Measurements from ENCODE around the gene NUDT19.
"Not testable (repeated sequence)": the region's sequence is repeated elsewhere in the genome, so short reads cannot be mapped to it uniquely, and the experiment has no call there.

NUDT19 gene

DNA sequence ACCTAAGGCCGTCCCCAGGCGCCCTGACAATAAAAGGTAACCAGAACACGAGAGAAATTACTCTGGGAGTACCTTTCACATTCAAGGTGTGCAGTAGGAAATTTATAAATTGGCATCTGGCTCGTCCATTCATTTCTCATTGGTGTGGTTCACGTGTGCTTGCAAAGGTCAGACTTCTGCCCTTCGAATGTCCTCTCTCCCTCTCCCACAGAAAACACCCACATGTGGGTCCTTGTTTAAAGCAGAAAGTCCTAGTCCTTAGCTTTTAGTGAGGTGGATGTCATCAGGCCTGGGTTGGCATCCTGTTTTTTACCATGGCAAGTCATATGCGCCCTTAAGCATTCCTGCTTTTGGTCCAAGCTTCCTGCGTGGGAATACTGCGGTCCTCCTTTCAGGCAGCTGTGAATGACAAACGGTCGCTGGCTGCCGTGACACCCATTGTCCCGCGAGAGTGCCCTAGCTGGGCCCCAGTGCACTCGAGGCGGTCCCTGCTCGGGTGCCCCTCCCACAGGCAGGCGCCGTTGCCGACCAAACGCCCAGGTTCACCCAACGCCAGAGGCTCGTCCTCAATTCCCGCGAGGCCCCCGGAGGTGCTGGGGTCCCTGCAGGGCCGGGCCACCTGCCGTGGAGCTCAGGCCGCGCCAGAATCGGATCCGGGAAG, at the start of gene NUDT19:
NUDT19 (plus strand) TSS at position 531 of the 661 bp plus-strand sequence. CDS start 140 bp downstream, outside the sequence.
- peak; percentile 75 for DNase-seq (ENCODE audit: low spot score)

DNA sequence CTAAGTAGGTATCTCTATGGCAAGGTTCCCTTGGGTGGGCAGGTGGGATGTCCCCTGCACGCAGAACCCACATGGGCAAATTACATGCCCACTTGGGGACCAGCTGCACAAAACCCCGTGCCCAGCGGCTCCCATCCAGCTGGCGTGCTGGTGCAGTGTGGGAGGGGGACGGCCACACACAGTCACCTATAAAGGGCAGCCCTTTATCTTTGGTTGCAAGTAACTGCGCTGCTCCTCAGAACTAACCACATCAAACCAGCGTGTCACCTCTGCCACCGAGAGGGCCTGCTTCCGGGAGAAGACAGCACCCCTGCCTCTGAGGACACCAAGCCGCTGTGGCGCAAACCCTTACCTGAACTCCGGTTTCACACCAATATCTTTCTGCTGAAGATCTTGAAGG, 48.9 kb upstream of the NUDT19 start:
- peak; percentile 74 for DNase-seq (ENCODE audit: low spot score)

DNA sequence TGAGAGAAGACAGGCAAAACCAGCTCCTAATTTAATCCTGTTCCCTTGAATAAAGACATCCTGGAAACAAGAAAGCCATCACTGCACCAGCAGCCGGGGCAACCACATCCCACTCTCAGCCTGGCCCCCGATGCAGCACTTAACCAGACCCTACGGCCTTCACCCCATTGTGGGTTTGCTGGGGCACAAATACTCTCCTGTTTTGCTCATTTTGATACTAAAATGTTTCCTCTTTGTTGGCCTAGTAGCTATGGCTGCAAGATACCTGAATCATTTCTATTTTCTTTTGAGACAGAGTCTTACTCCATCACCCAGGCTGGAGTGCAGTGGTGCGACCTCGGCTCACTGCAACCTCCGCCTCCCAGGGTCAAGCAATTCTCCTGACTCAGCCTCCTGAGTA, 45.1 kb upstream of the NUDT19 start:
- DNase-seq (ENCODE audit: low spot score) = no peak

DNA sequence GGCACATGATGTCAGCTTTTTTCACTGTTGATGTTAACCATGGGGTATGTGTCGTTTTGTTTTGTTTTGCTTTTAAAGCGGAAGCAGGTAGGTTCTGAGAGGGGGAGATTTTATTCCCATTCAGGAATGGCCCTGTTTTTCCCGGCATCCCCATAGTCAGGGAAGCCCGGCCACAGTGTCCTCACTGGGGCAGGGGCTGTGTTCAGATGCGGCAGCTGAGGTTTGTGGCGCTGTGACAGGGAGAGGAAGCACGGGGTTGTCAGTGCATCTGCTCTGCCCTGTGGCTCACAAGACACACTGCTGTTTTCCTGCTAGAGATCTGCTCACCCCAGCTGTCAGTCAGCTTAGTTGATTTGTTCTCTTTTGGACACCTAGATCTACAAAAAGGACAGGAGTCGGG, 44.3 kb upstream of the NUDT19 start:
- no peak for DNase-seq (ENCODE audit: low spot score)

DNA sequence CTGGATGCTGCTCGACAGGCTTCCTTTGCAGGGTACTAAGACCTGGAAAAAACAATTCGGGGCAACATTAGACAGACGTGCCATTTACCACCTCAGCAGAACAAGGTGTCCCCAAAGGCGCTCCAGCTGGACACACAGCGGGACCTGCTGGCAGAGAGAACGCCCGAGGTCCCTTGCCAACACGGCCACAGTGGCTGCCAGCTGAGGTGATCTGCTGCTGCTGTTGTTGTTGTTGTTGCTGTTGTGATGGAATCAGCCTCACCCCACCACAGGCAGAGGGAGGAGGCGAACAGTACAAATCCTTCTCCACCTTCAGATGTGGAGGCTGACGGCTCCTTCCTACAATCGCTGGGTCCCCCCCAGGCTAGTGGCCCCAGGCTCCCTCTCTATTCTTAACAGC, 41.9 kb upstream of the NUDT19 start:
- DNase-seq (ENCODE audit: low spot score) = no peak

DNA sequence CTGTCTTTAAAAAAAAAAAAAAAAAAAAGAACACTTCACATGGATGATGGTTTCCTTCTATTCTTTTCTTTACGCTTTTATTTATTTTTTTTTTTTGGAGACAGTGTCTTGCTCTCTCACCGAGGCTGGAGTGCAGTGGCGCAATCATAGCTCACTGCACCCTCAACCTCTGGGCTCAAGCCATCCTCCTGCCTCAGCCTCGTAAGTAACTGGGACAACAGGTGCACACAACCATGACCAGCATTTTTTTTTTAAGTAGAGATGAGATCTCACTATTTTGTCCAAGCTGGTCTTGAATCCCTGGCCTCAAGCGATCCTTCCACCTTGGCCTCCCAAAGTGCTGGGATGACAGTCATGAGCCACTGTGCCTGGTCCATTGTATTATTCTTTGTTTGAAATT, 41.0 kb upstream of the NUDT19 start:
- no peak for DNase-seq (ENCODE audit: low spot score)

DNA sequence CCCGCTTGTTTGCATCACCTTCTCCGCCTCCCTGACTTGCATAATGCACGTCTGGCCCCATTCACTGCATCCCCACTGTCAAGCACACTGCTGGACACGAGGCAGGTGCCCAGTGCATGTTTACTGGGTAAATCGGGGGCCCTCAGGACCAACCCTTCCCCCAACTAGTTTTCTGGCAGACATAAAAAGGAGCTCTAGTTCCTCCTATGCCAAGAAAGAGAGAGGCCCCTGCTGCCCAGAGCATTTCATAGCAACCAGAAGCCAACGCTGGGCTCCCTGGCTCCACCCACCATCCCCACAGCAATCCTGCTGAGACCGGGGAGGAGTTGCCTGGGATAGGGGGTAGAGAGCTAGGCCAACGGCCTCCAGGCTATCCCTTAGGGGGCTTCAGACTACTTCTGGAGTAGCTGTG, 39.9 kb upstream of the NUDT19 start:
- no peak for DNase-seq (ENCODE audit: low spot score)

DNA sequence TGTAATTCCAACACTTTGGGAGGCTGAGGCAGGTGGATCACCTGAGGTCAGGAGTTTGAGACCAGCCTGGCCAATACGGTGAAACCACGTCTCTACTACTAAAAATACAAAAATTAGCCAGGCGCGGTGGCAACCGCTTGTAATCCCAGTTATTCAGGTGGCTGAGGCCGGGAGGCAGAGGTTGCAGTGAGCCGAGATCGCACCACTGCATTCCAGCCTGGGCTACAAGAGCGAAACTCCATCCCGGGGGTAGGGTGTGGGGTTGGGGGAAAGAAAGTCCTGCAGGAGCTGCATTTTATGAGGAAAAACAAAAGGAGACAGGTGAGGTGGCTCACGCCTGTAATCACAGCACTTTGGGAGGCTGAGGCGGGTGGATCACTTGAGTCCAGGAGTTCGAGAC, 39.3 kb upstream of the NUDT19 start:
- DNase-seq (ENCODE audit: low spot score) = not testable (repeated sequence)

DNA sequence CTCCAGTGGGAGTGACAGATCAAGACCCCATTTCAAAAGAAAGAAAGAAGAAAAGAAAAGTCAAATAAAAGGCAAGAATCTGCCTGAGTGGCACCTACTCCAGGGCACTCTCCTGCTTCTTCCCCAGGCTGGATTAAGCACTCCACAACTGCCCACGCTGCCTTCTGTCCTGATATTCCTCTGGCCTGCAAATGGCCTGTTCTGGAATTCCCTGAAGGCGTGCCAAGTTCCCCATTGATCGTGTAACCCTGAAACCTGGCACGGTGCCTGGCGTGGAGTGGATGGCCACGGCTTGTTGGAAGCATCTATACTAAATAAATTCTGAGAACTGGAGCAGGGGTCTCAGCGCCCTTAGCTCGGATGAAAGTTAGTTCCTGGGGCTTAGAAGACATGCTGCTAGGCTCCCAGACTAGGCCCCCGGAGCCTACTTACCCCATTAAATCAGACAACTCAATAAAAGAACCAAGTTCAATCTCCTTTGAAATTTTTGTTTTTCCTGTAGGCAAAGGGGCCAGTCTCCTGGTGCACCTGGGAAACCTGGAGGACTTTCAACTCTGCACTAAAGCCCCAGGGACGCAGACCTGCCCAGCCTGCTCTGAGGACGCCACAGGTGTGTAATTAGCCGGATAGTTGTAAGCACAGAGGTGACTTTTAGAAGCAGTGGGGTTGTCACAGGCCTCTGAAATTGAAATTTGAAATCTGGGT, 38.6 kb upstream of the NUDT19 start:
- DNase-seq (ENCODE audit: low spot score) = no peak

DNA sequence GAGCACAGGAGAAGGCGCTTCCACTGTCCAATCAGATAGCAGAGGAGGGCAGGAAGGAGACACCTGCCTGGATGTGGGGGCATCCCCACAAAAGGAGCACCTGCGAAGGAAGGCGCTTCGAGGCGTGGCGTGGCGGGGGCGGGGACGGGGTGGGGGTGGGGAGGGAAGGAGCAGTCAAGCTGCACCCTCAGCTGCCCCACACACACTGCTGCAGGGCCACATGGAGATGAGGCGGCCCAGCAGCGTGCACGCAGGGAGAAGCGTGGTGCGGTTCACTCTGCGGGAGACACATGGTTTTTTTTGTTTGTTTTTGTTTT, 38.1 kb upstream of the NUDT19 start:
- DNase-seq (ENCODE audit: low spot score) = no peak

DNA sequence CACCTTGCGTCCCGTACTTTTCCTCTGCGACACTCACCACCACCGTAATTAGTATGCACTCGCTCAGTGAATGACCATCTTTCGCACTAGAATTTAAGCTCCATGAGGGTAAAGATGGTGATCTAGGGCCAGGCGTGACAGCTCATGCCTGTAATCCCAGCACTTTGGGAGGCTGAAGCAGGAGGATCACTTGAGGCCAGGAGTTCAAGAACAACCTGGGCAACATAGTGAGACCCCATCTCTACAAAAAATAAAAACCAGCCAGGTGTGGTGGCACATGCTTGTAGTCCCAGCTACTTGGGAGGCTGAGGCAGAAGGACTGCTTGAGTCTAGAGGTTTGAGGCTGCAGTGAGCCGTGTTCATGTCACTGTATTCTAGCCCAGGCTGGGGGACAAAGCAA, 35.2 kb upstream of the NUDT19 start:
- DNase-seq (ENCODE audit: low spot score) = not testable (repeated sequence)

DNA sequence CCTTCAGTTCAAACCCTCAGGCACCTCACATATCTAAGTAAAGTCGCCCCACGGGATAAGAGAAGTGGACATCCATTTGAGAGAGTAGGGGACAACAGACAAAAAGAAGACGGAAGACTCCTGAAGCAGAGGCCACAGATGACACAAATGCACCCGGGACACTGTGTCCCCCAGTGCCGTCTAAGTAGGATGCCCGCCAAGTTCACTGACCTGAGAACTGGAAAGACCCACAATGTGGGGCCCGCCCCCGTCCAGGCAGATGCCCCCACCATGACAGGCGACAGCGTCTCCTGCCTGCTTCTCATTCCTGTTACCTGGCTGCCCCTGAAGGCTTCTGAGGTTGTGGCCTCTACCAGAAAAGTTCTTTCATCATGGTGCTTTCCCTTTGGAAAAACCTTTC, 33.5 kb upstream of the NUDT19 start:
- no peak for DNase-seq (ENCODE audit: low spot score)

DNA sequence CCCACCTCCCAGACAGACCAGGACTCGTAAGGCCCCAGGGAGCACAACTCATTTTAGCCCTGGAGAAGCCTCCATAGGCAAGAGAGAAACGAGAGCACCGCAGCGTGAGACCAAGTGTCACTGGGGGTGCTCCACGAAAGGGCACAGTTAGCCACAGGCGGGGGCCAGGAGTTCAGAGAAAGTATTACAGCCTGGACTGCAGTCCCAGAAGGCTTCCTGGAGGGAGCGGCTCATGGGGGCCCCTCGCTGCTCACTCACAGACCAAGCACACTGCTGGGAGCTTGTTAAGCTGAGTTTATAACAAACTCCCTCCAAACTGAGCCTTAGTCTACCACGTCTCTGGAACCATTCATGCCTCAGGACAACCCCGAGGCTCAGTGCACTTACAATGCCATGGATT, 33.1 kb upstream of the NUDT19 start:
- DNase-seq (ENCODE audit: low spot score) = no peak

DNA sequence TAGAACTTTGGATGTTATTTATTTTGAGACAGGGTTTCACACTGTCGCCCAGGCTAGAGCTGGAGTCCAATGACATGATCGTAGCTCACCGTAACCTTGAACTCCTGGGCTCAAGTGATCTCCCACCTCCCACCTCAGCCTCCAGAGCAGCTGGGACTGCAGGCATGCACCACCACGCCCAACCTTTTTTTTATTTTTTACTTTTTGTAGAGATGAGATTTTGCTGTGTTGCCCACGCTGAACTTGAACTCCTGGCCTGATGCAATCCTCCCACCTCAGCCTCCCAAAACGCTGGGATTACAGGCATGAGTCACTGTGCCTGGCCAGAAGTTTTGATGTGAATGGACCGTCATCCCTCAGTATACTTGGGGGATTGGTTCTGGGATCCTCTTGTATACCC, 30.3 kb upstream of the NUDT19 start:
- DNase-seq (ENCODE audit: low spot score) = no peak

DNA sequence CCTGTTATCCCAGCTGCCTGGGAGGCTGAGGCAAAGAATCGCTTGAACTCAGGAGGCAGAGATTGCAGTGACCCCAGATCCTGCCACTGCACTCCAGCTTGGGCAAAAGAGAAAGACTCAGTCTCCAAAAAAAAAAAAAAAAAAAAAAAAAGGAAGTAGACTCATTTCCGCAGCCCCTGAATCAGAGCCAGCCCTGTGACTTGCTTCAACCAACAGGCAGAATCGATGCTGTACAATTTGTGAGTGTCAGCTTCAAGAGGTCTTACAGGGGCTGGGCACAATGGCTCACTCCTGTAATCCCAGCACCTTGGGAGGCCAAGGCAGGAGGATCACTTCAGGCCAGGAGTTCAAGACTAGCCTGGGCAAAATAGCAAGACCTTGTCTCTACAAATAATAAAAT, 29.4 kb upstream of the NUDT19 start:
- DNase-seq (ENCODE audit: low spot score) = no peak

DNA sequence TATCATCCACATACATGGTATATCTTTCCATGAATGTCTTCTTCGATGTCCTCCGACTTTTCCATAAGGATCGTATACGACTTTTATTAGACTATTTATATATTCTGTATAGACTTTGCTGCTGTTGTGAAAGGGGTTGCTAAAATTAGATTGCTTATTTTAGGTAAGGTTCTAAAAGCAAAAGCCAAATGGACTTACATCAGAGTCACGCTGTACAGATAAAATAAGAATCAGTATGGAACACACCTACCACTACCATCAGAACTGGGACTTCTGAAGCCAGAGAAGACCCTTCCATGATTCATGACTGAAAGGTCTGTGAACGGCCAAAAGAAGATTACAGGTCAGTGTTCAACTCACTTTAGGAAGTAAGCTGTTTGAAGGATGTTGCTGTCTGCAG, 25.5 kb upstream of the NUDT19 start:
- no peak for DNase-seq (ENCODE audit: low spot score)

DNA sequence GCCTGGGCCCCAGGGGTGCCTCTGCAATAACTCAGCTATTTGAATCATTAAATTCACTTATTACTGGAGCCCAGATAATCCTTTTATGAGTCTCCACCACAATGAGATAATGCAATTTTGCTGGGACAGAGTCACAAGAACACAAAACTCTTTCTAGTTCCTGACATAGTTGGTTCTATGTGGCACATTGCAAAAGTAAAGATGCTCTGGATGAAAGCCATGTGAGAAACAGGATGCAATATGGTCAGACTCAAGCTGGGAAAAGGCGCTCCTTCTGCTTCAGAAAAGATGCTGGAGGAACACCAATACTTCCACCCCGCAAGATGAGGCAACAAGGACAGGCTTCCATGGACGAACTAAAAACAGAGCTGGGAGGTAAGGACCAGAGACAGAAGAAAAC, 22.3 kb upstream of the NUDT19 start:
- DNase-seq (ENCODE audit: low spot score) = no peak

DNA sequence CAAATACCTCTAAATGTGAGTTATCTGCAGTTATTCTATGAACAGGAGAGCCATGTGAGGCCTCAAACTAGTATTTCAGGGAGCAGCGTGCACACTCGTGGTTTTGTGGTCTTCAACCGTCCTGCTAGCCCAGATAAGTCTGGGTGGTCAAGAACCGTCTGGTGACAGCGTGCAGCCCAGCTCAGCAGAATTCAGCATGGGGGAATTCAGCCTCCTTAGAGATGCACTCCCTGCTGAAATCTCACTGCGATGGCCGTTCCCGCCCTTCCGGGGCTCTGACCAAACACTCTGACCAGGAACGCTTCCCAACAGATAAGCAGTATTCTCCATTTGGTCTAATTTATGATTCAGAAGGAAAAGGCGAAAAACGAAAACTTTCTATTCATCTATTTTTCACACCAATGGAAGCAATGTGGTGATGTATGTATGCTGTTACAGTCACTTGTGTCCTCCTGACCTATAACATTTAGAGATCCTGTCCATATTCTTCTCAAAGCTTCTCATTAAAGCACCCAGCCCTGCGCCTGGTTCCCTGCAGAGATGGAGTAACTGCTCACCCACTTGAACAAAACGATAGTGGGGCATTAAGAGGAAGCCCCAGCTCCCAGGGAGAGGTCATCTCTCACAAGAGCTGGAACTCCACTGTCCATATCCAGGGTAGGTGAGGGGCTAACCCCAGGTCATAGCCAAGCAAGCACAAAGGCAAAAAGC, 19.6 kb upstream of the NUDT19 start:
- DNase-seq (ENCODE audit: low spot score) = no peak

DNA sequence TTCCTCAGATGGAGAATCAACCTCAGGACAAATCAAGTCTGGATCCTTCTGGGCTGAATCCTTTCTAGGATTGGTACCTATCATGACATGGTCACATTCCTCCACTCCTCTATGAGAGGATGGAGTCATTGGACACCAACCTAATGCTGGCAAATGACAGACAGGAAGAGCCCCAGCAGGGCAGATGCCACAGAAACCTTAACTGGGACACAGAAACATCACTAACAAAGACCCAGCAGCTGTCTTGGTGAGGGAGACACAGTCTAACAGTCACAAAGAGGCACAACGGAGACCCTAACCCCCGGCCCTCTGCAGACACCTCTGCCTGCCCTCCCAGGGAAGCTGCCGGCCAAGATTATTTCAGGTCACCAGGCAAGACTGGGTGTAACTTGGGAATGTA, 18.8 kb upstream of the NUDT19 start:
- DNase-seq (ENCODE audit: low spot score) = no peak

DNA sequence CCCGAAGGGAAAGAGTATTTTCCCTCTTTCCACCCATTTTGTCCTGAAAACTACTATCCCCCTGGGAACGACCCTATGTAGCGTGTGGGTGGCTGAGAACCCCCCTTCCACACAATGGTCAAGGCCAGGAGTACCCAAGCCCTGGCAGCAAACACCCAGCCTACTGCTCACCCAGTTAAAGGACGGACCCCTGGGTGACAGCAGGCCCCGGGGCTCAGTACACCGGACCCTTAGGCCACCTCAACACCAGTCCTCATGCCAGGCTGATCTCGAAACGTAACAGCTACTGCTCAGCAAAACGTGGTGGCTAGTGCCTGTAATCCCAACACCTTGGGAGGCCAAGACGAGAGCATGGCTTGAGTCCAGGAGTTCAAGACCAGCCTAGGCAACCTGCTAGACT, 18.0 kb upstream of the NUDT19 start:
- no peak for DNase-seq (ENCODE audit: low spot score)

DNA sequence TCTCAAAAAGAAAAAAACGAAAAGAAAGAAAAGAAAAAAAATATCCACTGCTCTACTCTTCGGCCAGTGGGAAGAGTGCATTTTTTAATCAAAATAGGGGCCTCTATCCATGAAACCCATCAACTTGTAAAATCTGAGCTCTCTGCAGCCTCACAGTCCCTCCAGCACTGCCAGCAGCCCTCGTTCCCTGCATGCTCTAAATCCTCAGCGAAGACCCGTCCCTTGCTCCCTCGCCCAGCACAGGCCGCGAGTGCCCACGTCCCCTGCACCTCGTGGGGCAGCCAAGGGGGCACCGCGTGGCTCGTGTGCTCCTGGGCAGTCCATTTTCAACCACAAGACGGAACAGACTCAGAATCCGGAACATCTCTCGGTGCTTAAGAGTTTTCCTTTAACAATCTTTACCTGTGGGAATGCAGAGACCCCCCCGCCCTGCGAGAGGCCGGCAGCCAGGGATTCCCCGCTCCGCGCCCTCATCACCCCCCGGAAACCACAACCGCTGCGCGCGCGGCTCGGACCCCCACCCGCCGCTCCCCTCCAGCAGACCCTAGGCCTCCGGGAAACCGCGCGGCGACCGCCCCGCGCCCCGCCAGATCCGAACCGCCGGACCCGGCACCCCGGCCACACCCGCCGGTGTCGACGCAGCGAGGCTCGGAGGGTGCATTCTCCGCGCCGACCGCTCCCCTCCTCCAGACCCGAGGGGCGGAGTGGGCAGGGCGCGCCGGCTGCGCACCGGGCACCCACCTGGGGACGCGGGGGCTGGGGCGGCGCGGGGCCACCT, 17.3 kb upstream of the NUDT19 start:
- no peak for DNase-seq (ENCODE audit: low spot score)

DNA sequence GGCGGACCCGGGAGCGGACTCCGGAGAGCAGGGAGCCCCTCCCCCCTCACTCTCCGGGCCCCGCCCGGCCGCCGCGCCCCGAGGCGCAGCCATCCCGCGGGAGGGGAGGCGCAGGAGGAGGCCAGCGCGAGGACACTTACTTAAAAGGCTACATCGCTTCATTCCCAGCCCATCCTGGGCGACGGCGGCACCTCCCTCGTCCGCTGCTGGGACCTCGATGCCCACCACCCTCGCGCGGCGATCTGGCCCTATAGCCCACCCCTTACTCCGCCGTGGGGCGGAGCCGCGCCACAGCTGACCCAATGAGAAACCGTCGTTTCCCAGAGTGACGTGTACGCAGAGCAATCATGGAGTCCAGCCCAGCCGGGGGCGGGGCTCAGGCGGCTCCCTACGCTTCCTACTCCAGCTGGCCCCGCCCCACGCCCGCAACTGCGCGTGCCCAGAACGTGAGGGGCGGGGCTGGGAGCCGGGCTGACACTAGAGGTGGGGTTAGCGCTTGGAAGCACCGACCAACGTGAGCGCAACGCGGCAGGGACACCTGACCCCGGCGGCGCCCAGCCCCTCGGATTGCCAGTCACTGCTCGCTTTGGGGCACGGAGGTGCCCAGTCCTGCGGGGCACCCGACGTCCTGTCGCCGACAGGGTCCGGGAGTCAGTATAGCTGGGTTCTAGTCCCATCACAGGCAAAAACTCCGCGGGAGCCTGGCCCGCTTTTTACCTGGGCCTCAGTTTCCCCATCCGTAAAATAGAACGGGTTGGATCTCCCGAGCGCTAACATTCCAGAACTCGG, 16.5 kb upstream of the NUDT19 start, which contains the start of gene ANKRD27:
ANKRD27 (minus strand) TSS at position 250 of the 789 bp plus-strand sequence. CDS start 16,165 bp downstream, outside the sequence.
- peak; percentile 97 for DNase-seq (ENCODE audit: low spot score)
